GM18499 (cell line): ENCODE results near the gene LDLRAD3.
"Not testable (repeated sequence)": the region's sequence is repeated elsewhere in the genome, so short reads cannot be mapped to it uniquely, and the experiment has no call there.

ENCODE experiments used
- ATAC-seq: cut with Tn5 transposase; IDR thresholded peaks from one replicate; pipeline ENCODE4 v1.9.1; 2021; ENCODE audit warnings: moderate number of reproducible peaks; ENCODE audit not compliant: insufficient read depth, unreplicated experiment

LDLRAD3 gene

DNA sequence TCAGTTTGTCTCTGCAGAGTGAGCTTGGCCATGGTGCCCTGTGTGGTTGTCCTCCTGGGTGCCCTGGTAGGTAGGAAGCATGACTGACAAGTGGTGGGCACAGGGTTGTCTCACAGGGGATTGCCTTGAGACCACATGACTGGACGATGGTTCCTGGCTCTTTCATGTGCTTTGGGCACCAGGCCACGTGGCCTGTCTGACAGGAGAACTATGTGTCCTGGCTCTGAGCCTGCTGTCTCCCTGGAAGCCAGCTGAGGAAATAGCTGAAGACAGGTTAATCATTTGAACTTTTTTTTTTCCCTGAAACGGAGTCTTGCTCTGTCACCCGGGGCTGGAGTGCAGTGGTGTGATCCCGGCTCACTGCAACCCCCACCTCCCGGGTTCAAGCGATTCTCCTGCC is 93.2 kb downstream of the LDLRAD3 start:
- ATAC-seq, result no peak

DNA sequence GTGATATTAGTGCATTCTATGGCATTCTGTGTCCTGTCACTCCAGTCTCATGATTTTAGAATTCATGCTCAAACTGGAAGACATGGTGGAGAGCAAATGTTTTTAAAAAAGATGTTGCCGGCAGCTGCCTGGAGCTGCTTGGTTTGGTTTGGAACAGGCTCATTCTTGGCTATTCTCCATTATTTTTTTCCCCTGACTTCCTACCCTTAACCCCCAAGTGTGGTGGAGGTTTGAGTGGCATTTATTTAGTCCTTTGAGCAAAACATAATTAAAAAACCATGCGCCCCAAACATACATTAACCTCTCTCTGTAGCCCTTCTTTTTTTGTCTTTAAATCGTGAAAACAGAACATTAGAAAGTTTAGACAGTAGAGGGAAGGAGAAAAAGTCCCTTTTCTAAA is 94.7 kb downstream of the LDLRAD3 start:
- no peak for ATAC-seq

DNA sequence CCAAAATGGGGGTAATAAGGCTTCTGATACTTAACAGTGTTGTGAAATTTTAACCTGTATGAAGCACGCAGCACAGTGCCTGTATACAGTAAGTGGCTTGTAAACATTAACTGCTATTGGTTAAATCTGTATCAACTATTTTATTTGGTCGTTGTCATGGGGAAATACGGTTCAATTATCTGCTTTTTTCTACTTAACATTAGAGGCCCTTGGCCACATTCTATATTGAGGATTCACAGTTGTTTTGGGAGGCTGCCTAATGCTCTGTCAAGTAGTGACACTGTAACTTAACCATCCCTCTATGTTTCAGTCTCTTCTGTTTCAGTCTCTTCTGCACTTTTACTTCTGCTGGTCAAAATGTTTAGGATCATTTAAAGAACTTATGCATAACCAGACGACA is 95.6 kb downstream of the LDLRAD3 start:
- no peak for ATAC-seq

DNA sequence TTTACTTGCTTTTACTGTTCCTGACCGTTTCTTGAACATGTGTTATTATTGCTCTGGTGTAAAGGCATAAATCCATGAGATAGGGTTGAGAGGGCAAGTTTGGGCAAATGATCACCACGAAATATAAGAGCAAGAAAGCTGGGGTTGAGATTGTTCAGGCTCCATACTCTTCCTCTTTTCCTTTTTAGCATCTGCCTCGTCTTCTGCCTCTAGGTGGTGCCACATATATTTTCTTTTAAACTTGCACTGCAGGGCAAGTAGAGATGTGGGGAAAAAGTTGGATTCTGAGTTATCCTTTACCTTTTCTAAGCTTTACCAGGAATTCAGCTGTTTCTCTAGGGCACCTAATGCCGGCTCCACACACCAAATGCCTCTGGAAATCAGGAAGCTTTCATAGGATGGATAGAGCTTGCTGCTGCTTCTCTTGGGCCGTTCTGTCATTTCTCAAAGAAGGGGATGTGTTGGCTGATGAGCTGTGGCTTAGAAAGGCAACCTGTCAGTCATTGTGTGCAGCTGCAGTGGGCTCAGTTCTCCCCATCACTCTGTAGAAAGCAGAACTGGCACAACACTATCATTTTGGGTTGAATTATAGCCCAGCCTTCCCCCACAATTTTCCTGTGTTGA is 98.2 kb downstream of the LDLRAD3 start:
- ATAC-seq, result no peak

DNA sequence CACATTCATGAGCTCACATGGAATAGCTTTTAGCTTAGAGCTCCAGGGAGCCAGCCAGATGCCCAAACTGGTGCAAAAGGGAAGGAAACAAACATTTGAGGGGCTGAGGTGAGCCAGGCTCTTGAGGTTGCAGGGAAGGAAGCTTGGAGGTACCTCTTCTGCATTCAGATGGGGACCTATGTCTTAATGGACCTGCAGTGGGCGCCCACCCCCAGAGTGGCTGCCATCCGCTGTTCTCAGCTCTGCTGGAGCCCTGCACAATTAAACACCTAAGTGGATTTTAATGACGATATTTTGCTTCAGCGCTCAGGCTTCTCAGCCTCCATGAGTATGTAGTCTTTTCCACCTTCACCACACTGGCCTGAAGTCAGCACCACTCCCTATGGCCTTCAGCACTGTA is 100.8 kb downstream of the LDLRAD3 start:
- no peak for ATAC-seq

DNA sequence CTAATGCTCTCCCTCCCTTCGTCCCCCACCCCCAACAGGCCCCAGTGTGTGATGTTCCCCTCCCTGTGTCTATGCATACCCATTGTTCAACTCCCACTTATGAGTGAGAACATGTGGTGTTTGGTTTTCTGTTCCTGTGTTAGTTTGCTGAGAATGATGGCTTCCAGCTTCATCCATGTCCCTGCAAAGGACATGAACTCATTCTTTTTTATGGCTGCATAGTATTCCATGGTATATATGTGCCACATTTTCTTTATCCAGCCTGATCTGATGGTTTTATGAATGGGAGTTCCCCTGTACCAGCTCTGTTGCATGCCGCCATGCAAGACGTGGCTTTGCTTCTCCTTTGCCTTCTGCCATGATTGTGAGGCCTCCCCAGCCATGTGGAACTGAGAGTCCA is 102.1 kb downstream of the LDLRAD3 start:
- not testable (repeated sequence) for ATAC-seq

DNA sequence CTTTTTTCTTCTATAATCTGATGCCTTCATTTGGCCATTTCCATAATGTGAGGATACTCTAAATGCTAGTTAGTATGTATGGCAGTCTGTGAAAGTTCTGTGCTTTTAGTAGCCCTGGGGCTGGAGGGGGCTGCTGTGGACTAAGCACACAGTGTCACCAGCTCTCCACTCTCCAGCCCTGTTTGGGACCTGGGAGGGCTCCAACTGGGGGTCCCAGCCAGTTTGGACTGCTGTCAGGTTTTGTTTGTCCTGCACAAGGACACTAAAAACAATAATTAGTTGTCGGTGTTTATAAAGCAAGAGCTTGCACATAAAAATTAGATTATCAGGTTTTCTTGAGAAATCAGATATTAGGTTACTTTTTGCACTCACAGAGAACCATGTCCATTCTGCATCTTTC is 103.1 kb downstream of the LDLRAD3 start:
- no peak for ATAC-seq

DNA sequence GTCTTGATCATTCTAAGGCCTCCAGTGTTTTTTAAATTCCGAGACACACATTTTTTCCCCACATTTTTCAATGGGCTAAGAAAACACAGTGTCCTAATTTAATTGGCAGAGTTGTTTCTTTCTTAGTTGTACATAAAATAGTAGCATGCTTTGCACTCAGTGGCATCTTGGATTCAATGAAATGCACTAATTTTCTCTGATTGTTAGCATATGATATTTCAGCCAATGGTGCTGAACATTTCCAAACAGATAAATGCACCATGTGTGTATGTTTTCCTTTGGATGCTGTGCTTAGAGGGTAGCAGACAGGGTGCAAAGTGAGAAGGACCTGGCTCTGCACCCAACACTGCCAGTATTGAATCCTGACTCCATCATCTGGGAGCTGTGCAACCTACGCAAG is 103.5 kb downstream of the LDLRAD3 start:
- ATAC-seq, result no peak

DNA sequence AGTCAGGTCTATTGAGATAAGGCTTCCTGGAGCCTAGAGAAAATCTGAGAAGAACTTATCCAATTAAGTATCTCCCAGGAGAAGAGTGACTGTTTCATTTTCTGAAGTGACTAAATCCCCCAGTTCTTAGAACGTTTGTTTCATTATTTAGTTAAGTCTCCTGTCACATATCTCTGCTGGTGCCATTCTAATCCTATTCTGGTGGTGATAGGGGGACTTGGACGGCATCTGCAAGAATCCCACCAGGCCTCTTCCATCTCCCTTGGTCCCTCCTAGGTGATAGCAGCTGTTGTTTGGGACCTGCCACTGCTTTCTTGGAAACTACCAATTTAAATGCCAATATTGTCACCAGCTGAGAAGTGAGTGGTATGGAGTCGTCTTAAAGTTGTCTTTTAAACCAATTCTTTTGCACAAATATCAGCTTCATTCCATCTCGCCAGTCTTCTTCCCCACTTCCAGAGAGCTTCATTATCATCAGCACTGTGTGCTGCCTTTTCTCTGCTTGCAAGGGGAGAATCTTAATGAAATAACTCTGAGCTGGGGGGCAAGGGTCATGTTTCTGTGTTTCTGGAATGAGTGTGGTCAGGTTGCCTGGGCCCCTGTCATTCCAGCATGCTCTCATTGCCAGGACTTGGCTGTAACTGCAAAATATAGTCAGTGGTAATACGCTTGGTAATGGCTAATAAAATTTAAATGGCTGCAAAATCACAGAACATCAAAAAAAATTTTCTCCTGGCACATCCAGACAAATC is 104.8 kb downstream of the LDLRAD3 start:
- ATAC-seq, result no peak

DNA sequence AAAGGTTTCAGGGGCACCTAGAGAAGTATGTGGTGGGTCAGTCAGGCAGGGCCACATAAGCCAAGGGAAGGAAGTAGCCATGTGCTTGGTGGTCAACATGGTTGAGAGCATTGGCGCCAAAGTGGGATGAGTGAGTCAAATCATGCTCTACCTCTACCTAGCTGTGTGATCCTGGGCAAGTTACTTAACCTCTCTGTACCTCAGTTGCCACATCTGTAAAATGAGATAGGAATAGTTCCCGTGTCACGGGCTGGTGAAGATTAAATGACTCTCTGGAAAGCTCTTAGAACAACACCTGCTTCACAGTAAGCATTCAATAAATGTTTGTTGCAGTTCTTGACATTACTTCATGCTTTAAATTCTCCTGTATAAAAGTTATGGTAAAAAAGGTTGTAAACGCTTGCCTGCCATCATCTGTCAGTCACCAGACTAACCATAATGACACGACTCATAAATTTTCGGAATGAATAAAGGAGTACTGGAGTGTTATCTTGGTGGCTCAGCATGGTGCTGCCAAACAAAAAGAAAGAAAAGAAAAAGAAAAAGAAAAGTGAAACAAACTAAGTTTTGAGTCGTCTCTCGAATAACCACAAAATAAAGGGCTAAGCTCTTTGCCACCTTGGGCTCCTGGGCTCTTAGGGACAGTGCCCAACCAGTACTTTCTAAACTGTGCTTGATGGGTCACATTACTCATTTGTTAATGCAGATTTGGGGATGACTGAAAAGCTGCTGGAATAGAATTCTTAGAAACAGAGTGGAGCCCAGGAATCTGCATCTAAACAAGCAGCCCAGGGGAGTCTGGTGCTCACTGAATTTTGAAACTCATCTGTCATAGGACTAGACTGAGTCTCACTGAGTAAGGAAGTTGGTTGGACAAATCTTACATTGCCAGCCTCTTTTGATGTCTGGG is 107.6 kb downstream of the LDLRAD3 start:
- no peak for ATAC-seq

DNA sequence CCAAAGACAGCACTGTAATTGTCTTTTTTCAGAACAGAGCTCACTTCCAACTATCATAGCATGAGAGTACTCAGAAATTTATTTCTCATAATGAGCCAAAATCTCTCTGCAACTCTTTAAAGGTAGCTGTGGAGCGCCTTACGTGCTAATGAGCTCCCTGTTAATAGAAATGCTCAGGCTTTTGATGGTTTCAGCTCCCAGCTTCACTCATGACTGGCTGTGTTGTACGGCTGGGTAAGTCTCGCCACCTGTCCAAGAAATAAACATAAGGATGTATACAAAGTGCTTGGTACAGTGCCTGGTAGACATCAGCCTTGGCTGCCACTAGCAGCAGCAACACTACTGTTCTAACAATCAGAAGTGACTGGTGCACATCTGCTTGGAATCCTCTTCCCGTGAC is 109.4 kb downstream of the LDLRAD3 start:
- no peak for ATAC-seq

DNA sequence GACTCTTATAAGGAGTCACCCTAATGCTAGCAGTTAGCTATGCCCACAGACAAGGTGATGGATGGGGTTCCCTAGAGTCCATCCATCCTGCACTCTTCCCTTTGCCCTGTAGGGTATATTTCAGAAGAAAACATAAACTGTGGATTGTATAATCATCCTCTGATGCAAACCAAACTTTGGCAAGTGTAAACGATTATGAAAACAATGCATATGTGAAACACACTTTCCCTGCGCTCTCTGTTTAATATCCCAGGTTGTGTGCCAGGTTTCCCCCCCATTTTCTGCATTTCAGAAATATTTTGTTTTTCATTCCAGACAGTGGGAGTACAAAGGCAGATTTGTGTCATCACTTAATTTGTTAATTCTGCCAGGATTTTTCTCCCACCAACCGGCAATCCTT is 110.0 kb downstream of the LDLRAD3 start:
- no peak for ATAC-seq

DNA sequence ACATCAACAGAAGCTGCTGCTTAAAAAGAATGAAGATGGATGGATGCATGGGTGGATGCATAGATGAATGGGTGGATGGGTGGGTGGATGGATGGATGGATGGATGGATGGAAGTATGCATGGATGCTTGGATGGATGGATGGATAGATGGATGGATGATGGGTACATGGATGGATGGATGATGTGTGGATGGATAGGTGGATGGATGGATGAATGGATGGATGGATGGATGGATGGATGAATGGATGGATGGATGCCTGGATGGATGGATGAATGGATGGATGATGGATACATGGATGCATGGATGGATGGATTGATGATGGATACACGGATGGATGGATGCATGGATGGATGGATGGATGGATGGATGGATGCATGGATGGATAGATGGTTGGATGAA is 110.8 kb downstream of the LDLRAD3 start:
- ATAC-seq, result no peak

DNA sequence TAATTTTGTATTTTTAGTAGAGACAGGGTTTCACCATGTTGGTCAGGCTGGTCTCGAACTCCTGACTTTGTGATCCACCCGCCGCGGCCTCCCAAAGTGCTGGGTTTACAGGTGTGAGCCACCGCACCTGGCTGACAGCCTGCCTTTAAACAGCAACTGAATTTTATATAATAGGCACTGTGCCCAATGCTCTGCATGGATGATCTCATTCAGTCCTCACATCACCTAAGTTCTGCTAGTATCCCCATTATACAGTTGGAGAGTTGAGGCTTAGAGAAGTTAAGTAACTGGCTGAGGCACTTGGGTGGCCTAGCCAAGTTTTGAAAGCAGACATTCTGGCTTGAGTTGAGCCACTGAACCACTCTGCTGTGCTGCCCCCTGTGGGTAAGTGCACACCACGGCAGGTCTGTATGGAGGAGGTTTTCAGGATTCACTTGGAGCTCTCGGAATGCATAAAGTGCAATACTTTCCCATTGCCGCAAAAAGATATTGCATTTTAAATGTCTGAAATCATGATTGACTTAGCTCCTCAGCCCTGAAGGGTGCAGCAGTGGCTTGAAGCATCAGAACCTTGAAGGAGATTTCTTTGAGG is 112.4 kb downstream of the LDLRAD3 start:
- ATAC-seq, result no peak

DNA sequence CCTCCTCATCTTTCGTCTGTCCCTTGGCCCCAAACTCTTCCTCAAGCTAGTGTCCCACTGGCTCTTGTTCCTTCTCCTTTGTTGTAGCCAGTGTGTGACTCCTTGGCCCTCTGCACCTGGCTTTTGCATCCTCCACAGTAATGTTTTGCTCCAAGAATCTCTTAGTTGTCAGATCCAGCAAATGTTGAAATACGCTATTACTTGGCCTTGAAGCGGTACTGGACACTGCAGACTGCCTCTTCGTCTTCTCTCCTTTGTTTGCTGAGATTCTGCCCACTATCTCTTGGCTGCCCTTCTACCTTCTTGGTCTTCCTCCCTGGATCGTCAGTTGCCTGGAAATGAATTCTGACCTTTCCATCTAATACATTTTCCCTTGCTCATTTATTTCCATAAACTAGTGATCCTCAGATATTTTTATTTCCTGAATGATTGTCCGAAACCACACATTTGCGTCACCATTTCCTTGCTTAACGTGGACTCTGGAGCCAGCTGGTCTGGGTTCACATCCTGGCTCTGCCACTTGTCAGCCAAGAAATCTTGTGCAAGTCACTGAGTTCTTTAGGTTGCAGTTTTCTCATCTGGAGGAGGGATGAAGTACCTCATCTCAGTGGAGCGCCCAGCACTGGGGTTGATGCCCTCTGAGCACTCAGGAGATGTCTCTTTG is 113.6 kb downstream of the LDLRAD3 start:
- ATAC-seq, result no peak

DNA sequence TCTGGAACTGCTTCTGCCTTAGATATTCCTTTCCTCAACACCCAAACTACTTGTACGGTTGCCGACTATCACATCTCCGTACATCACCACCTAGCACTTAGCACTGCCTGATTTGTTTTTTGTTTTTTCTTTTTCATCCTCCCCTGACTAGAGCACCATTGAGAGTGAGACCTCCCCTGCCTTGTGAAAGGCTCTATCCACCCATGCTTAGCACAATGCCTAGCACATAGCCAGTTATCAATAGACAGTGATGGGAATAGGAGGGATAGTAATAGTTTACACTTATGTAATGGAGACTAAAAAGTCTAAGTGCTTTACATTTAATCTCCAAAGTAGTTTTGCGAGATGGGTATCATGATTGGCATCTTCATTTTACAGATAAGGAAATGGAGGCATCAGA is 115.8 kb downstream of the LDLRAD3 start:
- no peak for ATAC-seq

DNA sequence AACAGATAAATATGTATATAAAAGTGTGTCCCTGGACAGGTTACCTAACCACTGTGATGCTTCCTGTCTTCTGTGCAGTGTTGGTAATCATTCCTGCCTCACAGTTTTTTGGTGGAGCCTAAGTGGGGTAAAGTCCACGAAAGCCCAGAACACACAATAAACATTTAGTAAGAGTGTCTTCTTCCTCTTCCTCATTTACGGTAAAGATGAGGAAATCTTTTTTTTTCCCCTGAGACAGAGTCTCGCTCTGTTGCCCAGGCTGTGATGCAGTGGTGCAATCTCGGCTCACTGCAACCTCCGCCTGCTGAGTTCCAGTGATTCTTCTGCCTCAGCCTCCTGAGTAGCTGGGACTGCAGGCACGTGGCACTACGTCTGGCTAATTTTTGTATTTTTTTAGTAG is 117.1 kb downstream of the LDLRAD3 start:
- ATAC-seq, result no peak

DNA sequence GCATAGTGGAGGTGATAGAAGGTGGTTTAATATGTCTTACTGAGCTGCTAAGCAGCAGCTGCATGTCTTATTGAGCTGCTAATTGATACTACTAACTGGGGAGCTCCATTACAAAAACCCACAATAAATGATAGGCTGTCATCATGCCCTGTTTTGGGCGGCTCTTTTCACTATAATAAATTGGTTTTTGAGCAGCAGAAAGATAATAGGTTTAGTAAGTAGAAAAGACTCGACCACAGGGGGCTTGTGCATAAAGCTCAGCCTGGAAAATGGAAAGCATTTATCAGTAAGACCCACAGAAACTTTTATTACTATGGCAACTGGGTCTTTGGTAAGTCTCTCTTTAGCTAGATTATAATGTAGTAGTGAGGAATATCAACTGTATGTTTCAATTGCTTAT is 117.6 kb downstream of the LDLRAD3 start:
- no peak for ATAC-seq

DNA sequence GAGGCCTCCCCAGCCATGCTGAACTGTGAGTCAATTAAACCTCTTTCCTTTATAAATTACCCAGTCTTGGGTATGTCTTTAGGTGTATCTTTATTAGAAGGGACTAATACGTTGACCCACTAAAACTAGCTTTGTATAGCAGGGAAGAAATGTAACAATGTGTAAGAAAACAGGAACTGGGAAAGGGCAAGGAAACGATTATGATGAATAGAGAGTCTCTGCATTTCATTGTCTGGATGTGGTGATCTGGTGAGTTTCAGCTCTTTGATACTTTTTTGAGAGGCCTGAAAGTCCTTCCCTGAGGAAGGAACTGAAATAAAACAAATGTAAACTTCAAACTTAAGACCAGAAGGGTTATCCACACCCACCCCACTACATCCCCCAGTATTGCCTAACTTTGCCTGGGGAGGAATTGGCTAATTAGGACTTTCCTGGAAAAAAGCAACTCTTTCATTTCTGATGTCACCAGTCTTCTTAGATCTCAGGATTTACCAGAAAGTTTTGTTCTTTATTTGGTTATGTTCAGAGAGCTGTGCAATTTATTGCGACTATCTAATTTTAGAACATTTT is 119.0 kb downstream of the LDLRAD3 start:
- no peak for ATAC-seq

DNA sequence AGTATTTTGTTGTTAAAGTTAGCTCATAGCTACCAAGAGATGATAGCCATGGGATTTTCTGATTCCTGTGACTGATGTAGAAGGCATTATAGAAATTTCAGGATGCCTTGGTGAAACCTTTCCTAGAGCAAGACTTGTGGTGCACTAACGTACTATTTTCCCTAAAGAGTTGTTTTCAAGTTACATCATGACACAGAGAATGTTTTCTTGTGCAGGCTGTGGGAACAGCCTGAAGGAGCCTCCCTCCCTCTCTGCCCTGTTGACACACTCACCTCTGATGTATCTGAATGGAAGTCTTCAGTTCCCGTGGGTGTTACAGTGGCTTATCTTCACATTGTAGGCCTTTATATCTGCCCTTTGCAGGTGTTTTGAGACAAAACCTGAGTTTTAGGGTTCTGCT is 121.6 kb downstream of the LDLRAD3 start:
- no peak for ATAC-seq
